B cell (primary cell): ENCODE measurements around the gene KCNJ6.

Source experiments
- CTCF ChIP-seq: fragments of 200-600 bp; IDR thresholded peaks from one replicate; pipeline ENCODE4 v1.8.0; 2022; ENCODE audit warnings: antibody characterized with exemption, mild to moderate bottlenecking
- EZH2 ChIP-seq: IDR thresholded peaks from 2 replicates; pipeline ENCODE4 v1.6.1; 2012; ENCODE audit warnings: borderline replicate concordance, low read depth, mild to moderate bottlenecking, moderate library complexity, low read length; ENCODE audit not compliant: insufficient read depth, poor library complexity, severe bottlenecking

GRCh38 chr21:37702241-37702640 lies 214.0 kb downstream of the KCNJ6 start:
- TF ChIP-seq CTCF, result no peak
- TF ChIP-seq EZH2, result no peak
